A549 treated with Hydrocortisone at 1 μM for 4 hours (cell line): Measurements from ENCODE around the gene FOXN4. TPM values are rescaled to one million over a fixed set of nuclear protein-coding genes. Genes with fewer than 3 reads are reported as not detected.

Experiments used
- total RNA-seq: library from RNA; stranded (reverse); fragments of 200-300 nt; extraction: Qiagen RNA extraction; gene quantifications from 5 replicates; pipeline ENCODE4 v1.2.3, GENCODE V29; 2022

The FOXN4 gene, protein sequence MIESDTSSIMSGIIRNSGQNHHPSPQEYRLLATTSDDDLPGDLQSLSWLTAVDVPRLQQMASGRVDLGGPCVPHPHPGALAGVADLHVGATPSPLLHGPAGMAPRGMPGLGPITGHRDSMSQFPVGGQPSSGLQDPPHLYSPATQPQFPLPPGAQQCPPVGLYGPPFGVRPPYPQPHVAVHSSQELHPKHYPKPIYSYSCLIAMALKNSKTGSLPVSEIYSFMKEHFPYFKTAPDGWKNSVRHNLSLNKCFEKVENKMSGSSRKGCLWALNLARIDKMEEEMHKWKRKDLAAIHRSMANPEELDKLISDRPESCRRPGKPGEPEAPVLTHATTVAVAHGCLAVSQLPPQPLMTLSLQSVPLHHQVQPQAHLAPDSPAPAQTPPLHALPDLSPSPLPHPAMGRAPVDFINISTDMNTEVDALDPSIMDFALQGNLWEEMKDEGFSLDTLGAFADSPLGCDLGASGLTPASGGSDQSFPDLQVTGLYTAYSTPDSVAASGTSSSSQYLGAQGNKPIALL
- 0.03 to 0.08 TPM (median 0.03 TPM) in 3 of 5 replicates, not detected in the others for total RNA-seq

DNA sequence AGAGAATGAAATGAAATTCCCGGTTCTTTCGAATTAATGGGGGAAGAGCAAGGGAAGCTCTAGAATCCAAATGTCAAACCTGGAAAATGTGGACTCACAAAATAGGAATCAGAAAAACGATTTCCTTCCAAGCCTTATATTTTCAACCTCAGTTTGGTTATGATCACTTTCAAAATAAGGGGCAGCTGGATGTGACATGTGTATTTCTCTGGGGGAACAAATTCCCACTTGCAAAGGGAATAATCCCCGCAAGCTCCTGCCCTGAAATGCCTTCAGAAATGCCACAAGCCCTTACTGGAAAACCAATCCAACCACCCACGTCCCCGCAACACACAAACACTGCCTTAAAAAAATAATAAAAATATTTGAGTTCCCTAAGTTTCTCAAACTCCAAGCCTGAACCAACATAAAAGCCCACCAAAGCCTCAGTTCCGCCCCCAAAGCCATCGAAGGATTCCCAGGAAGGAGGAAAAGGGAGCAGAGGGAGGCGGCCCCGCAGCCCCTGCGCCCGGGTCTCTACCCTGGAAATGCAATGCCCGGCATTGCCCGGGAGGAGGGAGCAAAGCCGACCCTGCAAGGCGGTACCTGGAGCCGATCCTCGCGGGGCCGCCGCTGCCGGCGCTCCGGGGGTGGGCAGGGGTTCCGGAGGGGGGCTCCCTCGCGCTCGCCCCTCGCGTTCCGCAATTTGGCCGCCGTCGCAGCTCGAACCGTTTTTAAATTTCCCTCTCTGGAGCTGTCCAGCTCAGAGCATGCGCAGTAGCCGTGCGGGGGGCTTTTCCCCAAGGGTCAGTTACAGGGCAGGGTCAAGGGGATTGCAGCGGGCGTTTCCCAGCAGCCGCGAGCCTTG lies at the start of gene FOXN4:
TSS of gene FOXN4 (minus strand) at position 751 of the 847 bp plus-strand sequence. CDS start 963 bp downstream, outside the sequence.

GRCh38 chr12:109347589-109347988 lies 38.5 kb upstream of the FOXN4 start, which contains the start of gene MYO1H:
Gene MYO1H, plus strand, starts transcription at chr12:109347900. Its CDS starts 61 bp downstream, at chr12:109347961.

Other genes with a start within 250 kb of the FOXN4 start
- gene ALKBH2, start 215.8 kb downstream of the FOXN4 start, total RNA-seq: 45.2 to 52.4 TPM (median 51.2 TPM) in 5 replicates
- 86.9 to 98.2 TPM (median 89.4 TPM) in 5 replicates for gene UNG, start 211.7 kb downstream of the FOXN4 start, total RNA-seq
- gene ACACB, start 192.7 kb downstream of the FOXN4 start, total RNA-seq: 8.7 to 17.7 TPM (median 12.4 TPM) in 5 replicates
- gene MYO1H, start 38.6 kb upstream of the FOXN4 start, total RNA-seq: not detected in 5 replicates
- gene KCTD10, start 168.0 kb upstream of the FOXN4 start, total RNA-seq: 42.4 to 67.0 TPM (median 45.1 TPM) in 5 replicates
- gene UBE3B, start 168.3 kb upstream of the FOXN4 start, total RNA-seq: 12.8 to 16.7 TPM (median 14.0 TPM) in 5 replicates